H1 (cell line): Measurements from ENCODE around the gene PTPRT. TPM values are rescaled to one million over a fixed set of nuclear protein-coding genes. Genes with fewer than 3 reads are reported as not detected.

Experiments used
- CTCF ChIA-PET: fragments of 300-600 bp; sonication (Branson Sonifier 250); formaldehyde crosslinking; loops from one replicate; lab custom pipeline; 2021; ENCODE audit not compliant: partially characterized antibody; lab: Charles Lee
- POLR2A ChIA-PET: fragments of 300-600 bp; sonication (Branson Sonifier 250); formaldehyde crosslinking; loops from one replicate; lab custom pipeline; 2021; ENCODE audit warnings: inconsistent platforms; ENCODE audit not compliant: partially characterized antibody; lab: Charles Lee
- DNase-seq, 2 experiments: peaks; one replicate each; pipeline versions ENCODE4 v3.0.0 to v3.0.0-alpha.2; 2010 to 2022; ENCODE audit warnings: low spot score in 2 of 2, low read depth in 1 of 2, mixed read lengths in 1 of 2
- FAIRE-seq: peaks from 2 replicates; lab custom pipeline; 2011; peaks lifted over from hg19 to GRCh38; lab: Jason Lieb, UNC
- H2AFZ ChIP-seq: 2 replicates; pipeline ENCODE4 v1.8.1; 2012; ENCODE audit warnings: low read length, inconsistent platforms
- H2AK5ac ChIP-seq: 2 replicates; pipeline ENCODE4 v1.6.1; 2013; ENCODE audit warnings: low read depth, low read length
- H2BK120ac ChIP-seq: replicated peaks from 2 replicates; pipeline ENCODE3; 2013; ENCODE audit warnings: low read depth, low read length, inconsistent platforms
- H2BK12ac ChIP-seq: 2 replicates; pipeline ENCODE4 v1.6.1; 2013; ENCODE audit warnings: low read depth, low read length
- H2BK15ac ChIP-seq: 2 replicates; pipeline ENCODE4 v1.6.1; 2013; ENCODE audit warnings: low read length
- H2BK20ac ChIP-seq: 2 replicates; pipeline ENCODE4 v1.6.1; 2013; ENCODE audit warnings: low read length
- H2BK5ac ChIP-seq: 2 replicates; pipeline ENCODE4 v1.6.1; 2013; ENCODE audit warnings: low read depth, low read length
- H3K14ac ChIP-seq: 2 replicates; pipeline ENCODE4 v1.6.1; 2013; ENCODE audit warnings: inconsistent platforms; ENCODE audit not compliant: insufficient read length
- H3K18ac ChIP-seq: 2 replicates; pipeline ENCODE4 v1.6.1; 2013; ENCODE audit warnings: low read length; ENCODE audit errors: extremely low read depth
- H3K23ac ChIP-seq: 2 replicates; pipeline ENCODE4 v1.6.1; 2013; ENCODE audit warnings: inconsistent platforms; ENCODE audit not compliant: insufficient read length
- H3K23me2 ChIP-seq: 2 replicates; pipeline ENCODE4 v1.6.1; 2013; ENCODE audit warnings: low read depth, low read length
- H3K27ac ChIP-seq: 2 replicates; pipeline ENCODE4 v1.6.1; 2011; ENCODE audit warnings: low read depth, low read length, inconsistent platforms
- H3K27me3 ChIP-seq, 4 experiments: replicated peaks in 1 of 4; 1 replicate in 1 of 4; 2 replicates in 3 of 4; pipeline versions ENCODE4 v1.6.1 to v1.8.1; 2011 to 2013; ENCODE audit warnings: low read length in 3 of 4, mild to moderate bottlenecking in 3 of 4, inconsistent platforms in 2 of 4, mixed read lengths in 2 of 4, moderate library complexity in 1 of 4; ENCODE audit not compliant: control insufficient read depth in 3 of 4, insufficient read depth in 3 of 4; ENCODE audit errors: extremely low read depth in 1 of 4
- H3K36me3 ChIP-seq, 4 experiments: 2 replicates each; pipeline versions ENCODE4 v1.6.1 to v1.8.1; 2011 to 2013; ENCODE audit warnings: mild to moderate bottlenecking in 4 of 4, low read length in 3 of 4, moderate library complexity in 2 of 4, control low read depth in 1 of 4, inconsistent platforms in 1 of 4; ENCODE audit not compliant: insufficient read depth in 4 of 4, control insufficient read depth in 2 of 4
- H3K4ac ChIP-seq: replicated peaks from 2 replicates; pipeline ENCODE3; 2013; ENCODE audit warnings: low read length, low read depth, mixed read lengths, inconsistent platforms; ENCODE audit not compliant: insufficient read length
- H3K4me1 ChIP-seq, 4 experiments: replicated peaks in 1 of 4; 1 replicate in 1 of 4; 2 replicates in 3 of 4; pipeline versions ENCODE4 v1.6.1 to v1.8.1; 2011 to 2013; ENCODE audit warnings: low read length in 3 of 4, inconsistent platforms in 2 of 4, mixed read lengths in 1 of 4; ENCODE audit not compliant: insufficient read depth in 4 of 4, control insufficient read depth in 3 of 4
- H3K4me2 ChIP-seq, 2 experiments: 2 replicates each; pipeline versions ENCODE4 v1.6.1 to v1.8.1; 2011 to 2013; ENCODE audit warnings: low read depth in 2 of 2, low read length in 2 of 2, control low read depth in 1 of 2, inconsistent platforms in 1 of 2, mild to moderate bottlenecking in 1 of 2; ENCODE audit not compliant: insufficient read depth in 1 of 2
- H3K4me3 ChIP-seq, 4 experiments: fragments of 200-600, 300-600 bp in 1 of 4; sonication (generic), shearing (Covaris generic), sonication (Bioruptor Twin) in 1 of 4; 2 replicates each; pipeline versions ENCODE4 v1.5.1 to v1.8.1; 2011 to 2016; ENCODE audit warnings: low read length in 4 of 4, low read depth in 3 of 4, control low read depth in 2 of 4, inconsistent platforms in 2 of 4, mild to moderate bottlenecking in 2 of 4, mixed read lengths in 1 of 4, moderate library complexity in 1 of 4; ENCODE audit not compliant: insufficient read depth in 2 of 4; ENCODE audit errors: extremely low read depth in 1 of 4
- H3K56ac ChIP-seq: replicated peaks from 2 replicates; pipeline ENCODE3; 2013; ENCODE audit warnings: low read depth, mild to moderate bottlenecking, mixed read lengths, low read length, inconsistent platforms; ENCODE audit not compliant: insufficient read length
- H3K79me1 ChIP-seq: 2 replicates; pipeline ENCODE4 v1.6.1; 2013; ENCODE audit warnings: low read depth, low read length, control low read depth
- H3K79me2 ChIP-seq, 2 experiments: 2 replicates each; pipeline versions ENCODE4 v1.6.1 to v1.8.1; 2012 to 2013; ENCODE audit warnings: low read length in 2 of 2, mild to moderate bottlenecking in 2 of 2, inconsistent platforms in 1 of 2; ENCODE audit not compliant: insufficient read depth in 2 of 2, control insufficient read depth in 1 of 2
- H3K9ac ChIP-seq, 4 experiments: replicated peaks in 1 of 4; 1 replicate in 1 of 4; 2 replicates in 3 of 4; pipeline versions ENCODE4 v1.6.1 to v1.8.1; 2011 to 2013; ENCODE audit warnings: low read depth in 3 of 4, low read length in 3 of 4, control low read depth in 2 of 4, mild to moderate bottlenecking in 2 of 4, moderate library complexity in 2 of 4, inconsistent platforms in 1 of 4; ENCODE audit errors: extremely low read depth in 1 of 4
- H3K9me3 ChIP-seq, 2 experiments: 2 replicates each; pipeline versions ENCODE4 v1.6.1 to v1.8.1; 2012 to 2013; ENCODE audit warnings: mild to moderate bottlenecking in 2 of 2, moderate library complexity in 2 of 2, control low read depth in 1 of 2, inconsistent platforms in 1 of 2, low read depth in 1 of 2, low read length in 1 of 2, mixed read lengths in 1 of 2; ENCODE audit not compliant: insufficient read depth in 2 of 2
- H4K20me1 ChIP-seq, 2 experiments: replicated peaks in 1 of 2; 2 replicates each; pipeline versions ENCODE3 to v1.8.1; 2011 to 2013; ENCODE audit warnings: inconsistent platforms in 2 of 2, low read length in 2 of 2, mild to moderate bottlenecking in 1 of 2; ENCODE audit not compliant: insufficient read depth in 2 of 2, control insufficient read depth in 1 of 2
- H4K5ac ChIP-seq: 2 replicates; pipeline ENCODE4 v1.6.1; 2013; ENCODE audit warnings: low read length, low read depth, mixed read lengths, inconsistent platforms; ENCODE audit not compliant: insufficient read length
- H4K8ac ChIP-seq: 2 replicates; pipeline ENCODE4 v1.8.0; 2013; ENCODE audit warnings: mild to moderate bottlenecking, moderate library complexity, low read length, inconsistent platforms; ENCODE audit not compliant: insufficient read depth; ENCODE audit errors: extremely low read depth
- H4K91ac ChIP-seq: replicated peaks from 2 replicates; pipeline ENCODE3; 2013; ENCODE audit warnings: low read length, mixed read lengths, inconsistent platforms; ENCODE audit not compliant: insufficient read length
- CHD1 ChIP-seq: IDR thresholded peaks from 2 replicates; pipeline ENCODE4 v1.6.1; 2012; ENCODE audit warnings: low read depth, low read length, improper control_type of control experiment
- CTBP2 ChIP-seq: IDR thresholded peaks from 2 replicates; pipeline ENCODE4 v1.7.0; 2011; ENCODE audit warnings: borderline replicate concordance, mild to moderate bottlenecking, moderate library complexity, mixed read lengths, low read length; ENCODE audit not compliant: insufficient read depth, insufficient read length
- EP300 ChIP-seq, 2 experiments: IDR thresholded peaks; 1 replicate in 1 of 2; 2 replicates in 1 of 2; pipeline ENCODE4 v1.6.1; 2011 to 2012; ENCODE audit warnings: low read depth in 2 of 2, low read length in 2 of 2, mild to moderate bottlenecking in 2 of 2, borderline replicate concordance in 1 of 2, inconsistent platforms in 1 of 2, moderate library complexity in 1 of 2
- KDM4A ChIP-seq: IDR thresholded peaks from one replicate; pipeline ENCODE4 v1.7.1; 2012; ENCODE audit warnings: low read depth, mild to moderate bottlenecking, moderate library complexity, low read length, inconsistent platforms; ENCODE audit not compliant: severe bottlenecking
- PHF8 ChIP-seq: fragments of 200-600 bp; sonication (generic); conservative IDR thresholded peaks from 2 replicates; pipeline ENCODE4 v1.7.1; 2012; ENCODE audit warnings: low read depth, mild to moderate bottlenecking, inconsistent platforms, low read length, moderate library complexity
- POU5F1 ChIP-seq: IDR thresholded peaks from 2 replicates; pipeline ENCODE4 v1.6.1; 2011; ENCODE audit warnings: low read depth, mild to moderate bottlenecking, low read length, moderate library complexity
- RNF2 ChIP-seq: fragments of 200-900, 300-1000 bp; sonication (generic); IDR thresholded peaks from 2 replicates; pipeline ENCODE4 v1.7.1; 2016; ENCODE audit warnings: borderline replicate concordance, low read depth, mild to moderate bottlenecking, antibody characterized with exemption, low read length; ENCODE audit not compliant: poor library complexity, severe bottlenecking; ENCODE audit errors: missing control alignments
- RXRA ChIP-seq: IDR thresholded peaks from 2 replicates; pipeline ENCODE4 v1.6.1; 2011; ENCODE audit warnings: low read depth, mild to moderate bottlenecking, low read length, moderate library complexity; ENCODE audit not compliant: insufficient read depth
- SIRT6 ChIP-seq: IDR thresholded peaks from one replicate; pipeline ENCODE4 v1.7.1; 2012; ENCODE audit warnings: low read length, inconsistent platforms
- SUZ12 ChIP-seq: fragments of 200-600 bp; sonication (generic); IDR thresholded peaks from 2 replicates; pipeline ENCODE4 v1.6.1; 2012; ENCODE audit warnings: mild to moderate bottlenecking, inconsistent platforms, low read length, moderate library complexity, mixed read lengths
- YY1 ChIP-seq: IDR thresholded peaks from 2 replicates; pipeline ENCODE4 v1.6.1; 2011; ENCODE audit warnings: low read depth, mild to moderate bottlenecking, low read length
- polyA plus RNA-seq, 7 experiments: library from polyadenylated mRNA; depleted of rRNA in 3 of 7; stranded (reverse) in 5 of 7; unstranded in 2 of 7; fragments of >200 nt in 5 of 7; fragments of 200-250 nt in 2 of 7; gene quantifications; 1 replicate in 5 of 7; 2 replicates in 1 of 7; 4 replicates in 1 of 7; pipeline versions ENCODE4 v1.2.1 to v1.2.3, GENCODE V29; 2011 to 2013; ENCODE audit warnings: missing spikeins in 2 of 7, mixed read lengths in 2 of 7
- total RNA-seq: library from RNA; stranded (reverse); fragmentation: NEBNext Ultra II Directional; extraction: Animal tissue kit (Norgen Biotek cat#: 25700); gene quantifications from 2 replicates; pipeline ENCODE4 v1.2.1, GENCODE V29; 2021
- TF ChIP-seq, protein P1 (sequence below): IDR thresholded peaks from 2 replicates; pipeline ENCODE4 v1.6.1; 2012; ENCODE audit warnings: inconsistent platforms
- TF ChIP-seq, protein P2 (sequence below): IDR thresholded peaks from 2 replicates; pipeline ENCODE4 v1.6.1; 2011; ENCODE audit warnings: low read depth, mild to moderate bottlenecking, low read length; ENCODE audit not compliant: insufficient read depth

PTPRT gene
- total and polyA plus RNA-seq, 2 of the 8 experiments (the other 6 are each of a cell fraction or from before 2014, with no cell fraction given) = 0.33 to 1.8 TPM

DNA sequence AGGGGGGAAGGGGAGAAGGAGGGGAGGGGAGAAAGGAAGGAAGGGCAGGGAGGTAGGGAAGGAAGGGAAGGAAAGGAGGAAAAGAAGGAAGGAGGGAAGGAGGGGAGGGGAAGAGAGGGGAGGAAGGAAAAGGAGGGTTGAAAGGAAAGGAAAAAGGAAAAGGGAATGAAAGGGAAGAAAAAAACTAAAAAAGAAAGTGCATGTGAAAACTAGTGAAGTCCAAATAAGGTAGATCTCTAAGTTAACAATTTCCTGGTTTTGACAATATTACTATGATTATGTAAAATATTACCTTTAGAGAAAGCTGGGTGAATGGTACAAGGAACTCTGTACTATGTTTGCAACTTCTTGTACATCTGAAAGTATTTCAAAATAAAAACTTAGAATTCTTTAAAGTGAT is 132.4 kb downstream of the PTPRT start:
- no peak overlapping the region for H3K14ac ChIP-seq
- no peak overlapping the region for H2BK15ac ChIP-seq
- H3K79me1 ChIP-seq = no peaks in the 10 kb centered on the region
- H2AK5ac ChIP-seq = no peak overlapping the region
- H3K9ac ChIP-seq = no peak overlapping the region
- H2BK5ac ChIP-seq = no peak overlapping the region
- H3K27ac ChIP-seq = no peak overlapping the region
- H3K4me1 ChIP-seq = no peaks in the 10 kb centered on the region
- DNase-seq = no peak
- H3K23ac ChIP-seq = no peak overlapping the region
- no peak overlapping the region for H2BK120ac ChIP-seq
- FAIRE-seq = no peak
- no peaks in the 10 kb centered on the region for H4K20me1 ChIP-seq
- POLR2A ChIA-PET = no interaction called here
- H3K9me3 ChIP-seq = no peaks in the 10 kb centered on the region
- H3K18ac ChIP-seq = no peak overlapping the region
- H3K56ac ChIP-seq = no peak overlapping the region
- no peaks in the 10 kb centered on the region for H3K79me2 ChIP-seq
- no peak overlapping the region for H3K4me3 ChIP-seq
- H4K5ac ChIP-seq = no peak overlapping the region
- H4K8ac ChIP-seq = no peak overlapping the region
- H3K36me3 ChIP-seq = no peaks in the 10 kb centered on the region
- H2BK12ac ChIP-seq = no peak overlapping the region
- H3K27me3 ChIP-seq = no peaks in the 10 kb centered on the region
- peaks cover 2% of the 10 kb centered on the region; the same call in 1 of the 2 replicates for H3K23me2 ChIP-seq
- H3K4me2 ChIP-seq = no peak overlapping the region
- H4K91ac ChIP-seq = no peak overlapping the region
- H2BK20ac ChIP-seq = no peak overlapping the region
- H2AFZ ChIP-seq = no peak overlapping the region
- no peak overlapping the region for H3K4ac ChIP-seq
- CTCF ChIA-PET = no interaction called here
- TF ChIP-seq RNF2 (no peak), SIRT6 (no peak), KDM4A (no peak), PHF8 (no peak), EP300 (IDR thresholded peaks at IDR 0.05; ENCODE audit: borderline replicate concordance in 1 of 2, low read depth in 2 of 2, low read length in 2 of 2) (no peak), YY1 (no peak), CHD1 (no peak), SUZ12 (no peak), CTBP2 (no peak), POU5F1 (no peak), RXRA (no peak)
- TF ChIP-seq, protein P1, sequence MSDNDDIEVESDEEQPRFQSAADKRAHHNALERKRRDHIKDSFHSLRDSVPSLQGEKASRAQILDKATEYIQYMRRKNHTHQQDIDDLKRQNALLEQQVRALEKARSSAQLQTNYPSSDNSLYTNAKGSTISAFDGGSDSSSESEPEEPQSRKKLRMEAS = no peak
- TF ChIP-seq, protein P2, sequence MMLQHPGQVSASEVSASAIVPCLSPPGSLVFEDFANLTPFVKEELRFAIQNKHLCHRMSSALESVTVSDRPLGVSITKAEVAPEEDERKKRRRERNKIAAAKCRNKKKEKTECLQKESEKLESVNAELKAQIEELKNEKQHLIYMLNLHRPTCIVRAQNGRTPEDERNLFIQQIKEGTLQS = no peak
